ENCODE data around the gene ULK2.
"Not testable (repeated sequence)": the region's sequence is repeated elsewhere in the genome, so short reads cannot be mapped to it uniquely, and the experiment has no call there.

The ULK2 gene

DNA sequence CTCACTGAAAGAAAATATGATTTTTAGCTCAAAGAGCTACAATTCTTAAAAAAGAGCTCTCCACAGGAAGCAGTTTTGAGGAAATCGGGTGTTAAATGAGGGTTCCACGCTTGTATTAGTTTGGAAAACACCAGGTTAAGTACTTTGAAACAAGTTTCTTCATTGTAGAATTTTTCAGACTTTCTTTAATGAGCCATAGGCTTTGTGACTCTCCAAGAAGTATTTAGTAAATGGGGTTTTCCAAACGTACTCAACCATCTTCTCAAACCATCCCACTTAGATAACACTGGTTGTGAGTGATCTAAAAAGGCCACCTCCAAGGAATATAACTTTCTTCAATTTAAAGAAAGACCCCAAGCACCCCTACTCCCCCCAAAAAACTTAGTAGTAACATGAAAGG, 2.7 kb downstream of the ULK2 start:
- no peak for ATAC-seq
- TF ChIP-seq OSR1 (CRISPR knock-in tag; IDR thresholded peaks at IDR 0.05) (no peak), RARB (CRISPR knock-in tag; IDR thresholded peaks at IDR 0.05) (no peak), ZNF8 (CRISPR knock-in tag; IDR thresholded peaks at IDR 0.05) (no peak), ESRRG (CRISPR knock-in tag; IDR thresholded peaks at IDR 0.05) (no peak), BACH2 (CRISPR knock-in tag; IDR thresholded peaks at IDR 0.05; ENCODE audit: borderline replicate concordance) (no peak), ZNF70 (CRISPR knock-in tag; IDR thresholded peaks at IDR 0.05) (no peak), ZFP30 (CRISPR knock-in tag; IDR thresholded peaks at IDR 0.05) (no peak), CSDC2 (CRISPR knock-in tag; IDR thresholded peaks at IDR 0.05) (no peak), ZC3H10 (CRISPR knock-in tag; IDR thresholded peaks at IDR 0.05) (no peak), TCF4 (CRISPR knock-in tag; IDR thresholded peaks at IDR 0.05; ENCODE audit: borderline replicate concordance) (no peak)
- TF ChIP-seq, protein P1, sequence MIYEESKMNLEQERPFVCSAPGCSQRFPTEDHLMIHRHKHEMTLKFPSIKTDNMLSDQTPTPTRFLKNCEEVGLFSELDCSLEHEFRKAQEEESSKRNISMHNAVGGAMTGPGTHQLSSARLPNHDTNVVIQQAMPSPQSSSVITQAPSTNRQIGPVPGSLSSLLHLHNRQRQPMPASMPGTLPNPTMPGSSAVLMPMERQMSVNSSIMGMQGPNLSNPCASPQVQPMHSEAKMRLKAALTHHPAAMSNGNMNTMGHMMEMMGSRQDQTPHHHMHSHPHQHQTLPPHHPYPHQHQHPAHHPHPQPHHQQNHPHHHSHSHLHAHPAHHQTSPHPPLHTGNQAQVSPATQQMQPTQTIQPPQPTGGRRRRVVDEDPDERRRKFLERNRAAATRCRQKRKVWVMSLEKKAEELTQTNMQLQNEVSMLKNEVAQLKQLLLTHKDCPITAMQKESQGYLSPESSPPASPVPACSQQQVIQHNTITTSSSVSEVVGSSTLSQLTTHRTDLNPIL (CRISPR knock-in tag; IDR thresholded peaks at IDR 0.05; ENCODE audit: low read depth), result no peak
- TF ChIP-seq, protein P2, sequence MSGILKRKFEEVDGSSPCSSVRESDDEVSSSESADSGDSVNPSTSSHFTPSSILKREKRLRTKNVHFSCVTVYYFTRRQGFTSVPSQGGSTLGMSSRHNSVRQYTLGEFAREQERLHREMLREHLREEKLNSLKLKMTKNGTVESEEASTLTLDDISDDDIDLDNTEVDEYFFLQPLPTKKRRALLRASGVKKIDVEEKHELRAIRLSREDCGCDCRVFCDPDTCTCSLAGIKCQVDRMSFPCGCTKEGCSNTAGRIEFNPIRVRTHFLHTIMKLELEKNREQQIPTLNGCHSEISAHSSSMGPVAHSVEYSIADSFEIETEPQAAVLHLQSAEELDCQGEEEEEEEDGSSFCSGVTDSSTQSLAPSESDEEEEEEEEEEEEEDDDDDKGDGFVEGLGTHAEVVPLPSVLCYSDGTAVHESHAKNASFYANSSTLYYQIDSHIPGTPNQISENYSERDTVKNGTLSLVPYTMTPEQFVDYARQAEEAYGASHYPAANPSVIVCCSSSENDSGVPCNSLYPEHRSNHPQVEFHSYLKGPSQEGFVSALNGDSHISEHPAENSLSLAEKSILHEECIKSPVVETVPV (CRISPR knock-in tag; IDR thresholded peaks at IDR 0.05), result no peak
- TF ChIP-seq, protein P3, sequence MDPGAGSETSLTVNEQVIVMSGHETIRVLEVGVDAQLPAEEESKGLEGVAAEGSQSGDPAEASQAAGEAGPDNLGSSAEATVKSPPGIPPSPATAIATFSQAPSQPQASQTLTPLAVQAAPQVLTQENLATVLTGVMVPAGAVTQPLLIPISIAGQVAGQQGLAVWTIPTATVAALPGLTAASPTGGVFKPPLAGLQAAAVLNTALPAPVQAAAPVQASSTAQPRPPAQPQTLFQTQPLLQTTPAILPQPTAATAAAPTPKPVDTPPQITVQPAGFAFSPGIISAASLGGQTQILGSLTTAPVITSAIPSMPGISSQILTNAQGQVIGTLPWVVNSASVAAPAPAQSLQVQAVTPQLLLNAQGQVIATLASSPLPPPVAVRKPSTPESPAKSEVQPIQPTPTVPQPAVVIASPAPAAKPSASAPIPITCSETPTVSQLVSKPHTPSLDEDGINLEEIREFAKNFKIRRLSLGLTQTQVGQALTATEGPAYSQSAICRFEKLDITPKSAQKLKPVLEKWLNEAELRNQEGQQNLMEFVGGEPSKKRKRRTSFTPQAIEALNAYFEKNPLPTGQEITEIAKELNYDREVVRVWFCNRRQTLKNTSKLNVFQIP (CRISPR knock-in tag; IDR thresholded peaks at IDR 0.05; ENCODE audit: borderline replicate concordance, low read depth), result no peak
- TF ChIP-seq, protein P4, sequence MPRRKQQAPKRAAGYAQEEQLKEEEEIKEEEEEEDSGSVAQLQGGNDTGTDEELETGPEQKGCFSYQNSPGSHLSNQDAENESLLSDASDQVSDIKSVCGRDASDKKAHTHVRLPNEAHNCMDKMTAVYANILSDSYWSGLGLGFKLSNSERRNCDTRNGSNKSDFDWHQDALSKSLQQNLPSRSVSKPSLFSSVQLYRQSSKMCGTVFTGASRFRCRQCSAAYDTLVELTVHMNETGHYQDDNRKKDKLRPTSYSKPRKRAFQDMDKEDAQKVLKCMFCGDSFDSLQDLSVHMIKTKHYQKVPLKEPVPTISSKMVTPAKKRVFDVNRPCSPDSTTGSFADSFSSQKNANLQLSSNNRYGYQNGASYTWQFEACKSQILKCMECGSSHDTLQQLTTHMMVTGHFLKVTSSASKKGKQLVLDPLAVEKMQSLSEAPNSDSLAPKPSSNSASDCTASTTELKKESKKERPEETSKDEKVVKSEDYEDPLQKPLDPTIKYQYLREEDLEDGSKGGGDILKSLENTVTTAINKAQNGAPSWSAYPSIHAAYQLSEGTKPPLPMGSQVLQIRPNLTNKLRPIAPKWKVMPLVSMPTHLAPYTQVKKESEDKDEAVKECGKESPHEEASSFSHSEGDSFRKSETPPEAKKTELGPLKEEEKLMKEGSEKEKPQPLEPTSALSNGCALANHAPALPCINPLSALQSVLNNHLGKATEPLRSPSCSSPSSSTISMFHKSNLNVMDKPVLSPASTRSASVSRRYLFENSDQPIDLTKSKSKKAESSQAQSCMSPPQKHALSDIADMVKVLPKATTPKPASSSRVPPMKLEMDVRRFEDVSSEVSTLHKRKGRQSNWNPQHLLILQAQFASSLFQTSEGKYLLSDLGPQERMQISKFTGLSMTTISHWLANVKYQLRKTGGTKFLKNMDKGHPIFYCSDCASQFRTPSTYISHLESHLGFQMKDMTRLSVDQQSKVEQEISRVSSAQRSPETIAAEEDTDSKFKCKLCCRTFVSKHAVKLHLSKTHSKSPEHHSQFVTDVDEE (CRISPR knock-in tag; IDR thresholded peaks at IDR 0.05), result no peak

DNA sequence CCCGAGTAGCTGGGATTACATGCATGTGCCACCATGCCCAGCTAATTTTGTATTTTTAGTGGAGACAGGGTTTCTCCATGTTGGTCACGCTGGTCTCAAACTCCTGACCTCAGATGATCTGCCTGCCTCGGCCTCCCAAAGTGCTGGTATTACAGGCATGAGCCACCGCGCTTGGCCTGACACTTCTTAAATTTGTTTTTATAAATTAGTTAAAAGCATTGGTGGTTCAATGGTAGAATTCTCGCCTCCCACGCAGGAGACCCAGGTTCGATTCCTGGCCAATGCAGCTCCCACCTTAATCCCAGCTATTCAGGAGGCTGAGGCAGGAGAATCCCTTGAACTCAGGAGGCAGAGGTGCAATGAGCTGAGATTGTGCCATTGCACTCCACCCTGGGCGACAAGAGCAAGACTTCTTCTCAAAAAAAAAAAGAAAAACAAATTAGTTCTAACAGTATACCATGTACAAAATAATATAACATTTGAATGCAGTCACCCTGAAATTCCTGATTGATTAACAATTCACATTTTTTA, 7.0 kb downstream of the ULK2 start:
- not testable (repeated sequence) for ATAC-seq

DNA sequence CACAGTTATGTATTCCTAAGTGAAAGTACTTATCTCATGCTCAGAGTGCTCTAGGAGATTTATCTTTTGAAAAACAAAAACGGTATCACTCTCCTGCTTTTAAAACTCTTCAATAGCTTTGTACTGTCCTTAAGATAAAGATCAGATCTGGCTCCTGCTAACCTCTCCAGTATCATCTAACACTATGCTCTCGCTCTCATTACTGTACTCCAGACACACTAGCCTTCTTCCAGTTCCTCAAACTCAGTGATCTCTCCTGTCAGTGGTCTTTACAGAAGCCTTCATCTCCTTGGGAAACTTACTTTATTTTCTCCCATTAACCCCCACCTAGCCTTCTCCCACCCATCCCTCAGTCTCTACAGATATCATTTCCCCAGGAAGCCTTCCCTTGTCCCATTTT, 10.1 kb downstream of the ULK2 start:
- no peak for TF ChIP-seq ZNF70 (CRISPR knock-in tag; IDR thresholded peaks at IDR 0.05)
- TF ChIP-seq PPARA (CRISPR knock-in tag; IDR thresholded peaks at IDR 0.05; ENCODE audit: borderline replicate concordance), result no peak
- TF ChIP-seq GLIS3 (CRISPR knock-in tag; IDR thresholded peaks at IDR 0.05), result no peak
- no peak for TF ChIP-seq ZC3H10 (CRISPR knock-in tag; IDR thresholded peaks at IDR 0.05)
- no peak for TF ChIP-seq TOX (CRISPR knock-in tag; IDR thresholded peaks at IDR 0.05; ENCODE audit: borderline replicate concordance)
- no peak for TF ChIP-seq RARB (CRISPR knock-in tag; IDR thresholded peaks at IDR 0.05)
- TF ChIP-seq, protein P3 (CRISPR knock-in tag; IDR thresholded peaks at IDR 0.05; ENCODE audit: borderline replicate concordance, low read depth), result no peak
- no peak for TF ChIP-seq ISL1 (CRISPR knock-in tag; IDR thresholded peaks at IDR 0.05)
- TF ChIP-seq ZFP30 (CRISPR knock-in tag; IDR thresholded peaks at IDR 0.05), result no peak
- no peak for TF ChIP-seq TCF4 (CRISPR knock-in tag; IDR thresholded peaks at IDR 0.05; ENCODE audit: borderline replicate concordance)
- TF ChIP-seq ZFP3 (CRISPR knock-in tag; IDR thresholded peaks at IDR 0.05), result no peak
- TF ChIP-seq, protein P5, sequence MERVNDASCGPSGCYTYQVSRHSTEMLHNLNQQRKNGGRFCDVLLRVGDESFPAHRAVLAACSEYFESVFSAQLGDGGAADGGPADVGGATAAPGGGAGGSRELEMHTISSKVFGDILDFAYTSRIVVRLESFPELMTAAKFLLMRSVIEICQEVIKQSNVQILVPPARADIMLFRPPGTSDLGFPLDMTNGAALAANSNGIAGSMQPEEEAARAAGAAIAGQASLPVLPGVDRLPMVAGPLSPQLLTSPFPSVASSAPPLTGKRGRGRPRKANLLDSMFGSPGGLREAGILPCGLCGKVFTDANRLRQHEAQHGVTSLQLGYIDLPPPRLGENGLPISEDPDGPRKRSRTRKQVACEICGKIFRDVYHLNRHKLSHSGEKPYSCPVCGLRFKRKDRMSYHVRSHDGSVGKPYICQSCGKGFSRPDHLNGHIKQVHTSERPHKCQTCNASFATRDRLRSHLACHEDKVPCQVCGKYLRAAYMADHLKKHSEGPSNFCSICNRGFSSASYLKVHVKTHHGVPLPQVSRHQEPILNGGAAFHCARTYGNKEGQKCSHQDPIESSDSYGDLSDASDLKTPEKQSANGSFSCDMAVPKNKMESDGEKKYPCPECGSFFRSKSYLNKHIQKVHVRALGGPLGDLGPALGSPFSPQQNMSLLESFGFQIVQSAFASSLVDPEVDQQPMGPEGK (CRISPR knock-in tag; IDR thresholded peaks at IDR 0.05; ENCODE audit: borderline replicate concordance), result no peak
- no peak for TF ChIP-seq BACH2 (CRISPR knock-in tag; IDR thresholded peaks at IDR 0.05; ENCODE audit: borderline replicate concordance)
- TF ChIP-seq ZNF565 (CRISPR knock-in tag; conservative IDR thresholded peaks at IDR 0.05; ENCODE audit: low read depth), result no peak
- peak; percentile 30; the same call in 1 of the 3 replicates for ATAC-seq

Measured in SK-N-SH treated with all-trans-retinoic acid at 6 μM for 48 hours (cell line).